Activated T-helper 2 cell treated with anti-CD3 and anti-CD28 coated beads, Interferon-gamma antibody, Interleukin-2, Interleukin-4, amounts not matched to agents 10 μg/mL and 5 μg/mL and 100 μg/mL, durations not matched to agents 14 hours and 24 hours and 36 hours (primary cell): ENCODE data around the gene USH2A. TPM values are rescaled to one million over a fixed set of nuclear protein-coding genes. Genes with fewer than 3 reads are reported as not detected.

Experiments
- DNase-seq: peaks from one replicate; pipeline ENCODE4 v3.0.0; 2021; ENCODE audit warnings: low spot score
- H3K27ac Mint-ChIP-seq: one replicate; pipeline ENCODE4 v1.8.0; 2021; ENCODE audit warnings: mixed read lengths
- H3K27me3 Mint-ChIP-seq: one replicate; pipeline ENCODE4 v1.8.0; 2021; ENCODE audit warnings: low read depth, mixed read lengths
- H3K36me3 Mint-ChIP-seq: one replicate; pipeline ENCODE4 v1.8.0; 2021; ENCODE audit warnings: low read depth, mixed read lengths
- H3K4me1 Mint-ChIP-seq: one replicate; pipeline ENCODE4 v1.8.0; 2021; ENCODE audit warnings: low read depth, mixed read lengths
- H3K4me3 Mint-ChIP-seq: one replicate; pipeline ENCODE4 v1.8.0; 2021; ENCODE audit warnings: low read depth, mild to moderate bottlenecking, moderate library complexity, mixed read lengths
- H3K9me3 Mint-ChIP-seq: one replicate; pipeline ENCODE4 v1.8.0; 2021; ENCODE audit warnings: mixed read lengths
- intact Hi-C: fragments of 100-400 bp; cut with micrococcal nuclease; formaldehyde crosslinking; loops from one replicate; pipeline ENCODE4 v1.15.1; 2023
- total RNA-seq: library from RNA; stranded (reverse); gene quantifications from 2 replicates; pipeline ENCODE4 v1.2.3, GENCODE V29; 2022

The USH2A gene
- total RNA-seq, 1 donor from 2014 or later = not detected

DNA sequence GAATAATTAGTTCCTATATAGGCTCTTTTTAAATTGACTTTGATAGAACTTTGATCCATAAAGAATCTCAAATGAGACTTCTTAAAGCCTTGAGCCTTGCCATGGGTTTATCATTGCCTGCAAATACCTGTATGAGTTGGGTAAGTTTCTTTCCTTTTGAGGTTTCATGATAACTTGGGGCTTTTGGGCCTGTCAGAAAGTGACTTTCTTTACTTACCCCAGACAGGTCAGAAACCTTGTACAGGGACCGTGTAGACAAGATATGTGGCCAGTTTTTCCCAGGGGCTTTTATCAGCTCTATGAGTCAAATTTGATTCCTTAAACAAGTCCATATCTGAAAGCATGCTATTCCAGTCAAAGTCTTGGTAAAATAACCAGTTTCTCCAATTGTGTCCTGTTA is 838.9 kb downstream of the USH2A start:
- Mint-ChIP-seq H3K27ac (no peak overlapping the region), H3K4me3 (no peak overlapping the region), H3K27me3 (no peaks in the 10 kb centered on the region), H3K4me1 (no peaks in the 10 kb centered on the region), H3K9me3 (peaks cover 6% of the 10 kb centered on the region), H3K36me3 (no peaks in the 10 kb centered on the region)
- DNase-seq = no peak
- intact Hi-C loops = no loop called here

DNA sequence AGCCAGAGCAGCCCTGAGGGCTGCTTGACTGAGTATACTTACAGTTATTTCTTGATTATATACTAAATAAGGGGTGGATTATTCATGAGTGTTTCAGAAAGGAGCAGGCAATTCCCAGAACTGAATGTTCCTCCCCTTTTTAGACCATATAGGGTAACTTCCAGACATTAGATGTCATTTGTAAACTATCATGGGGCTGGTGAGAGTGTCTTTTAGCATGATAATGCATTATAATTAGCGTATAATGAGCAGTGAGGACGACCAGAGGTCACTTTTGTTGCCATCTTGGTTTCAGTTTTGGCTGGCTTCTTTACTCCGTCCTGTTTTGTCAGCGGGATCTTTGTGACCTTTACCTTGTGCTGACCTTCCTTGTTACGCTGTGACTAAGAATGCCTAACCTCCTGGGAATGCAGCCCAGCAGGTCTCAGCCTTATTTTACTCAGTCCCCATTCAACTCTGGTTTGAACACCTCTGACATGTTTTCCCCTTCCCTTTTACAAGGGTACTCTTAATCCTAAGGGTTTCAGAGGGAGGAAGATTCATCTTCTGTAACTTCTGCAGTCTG is 840.0 kb downstream of the USH2A start:
- intact Hi-C loops = no loop called here
- H3K27me3 Mint-ChIP-seq = no peaks in the 10 kb centered on the region

DNA sequence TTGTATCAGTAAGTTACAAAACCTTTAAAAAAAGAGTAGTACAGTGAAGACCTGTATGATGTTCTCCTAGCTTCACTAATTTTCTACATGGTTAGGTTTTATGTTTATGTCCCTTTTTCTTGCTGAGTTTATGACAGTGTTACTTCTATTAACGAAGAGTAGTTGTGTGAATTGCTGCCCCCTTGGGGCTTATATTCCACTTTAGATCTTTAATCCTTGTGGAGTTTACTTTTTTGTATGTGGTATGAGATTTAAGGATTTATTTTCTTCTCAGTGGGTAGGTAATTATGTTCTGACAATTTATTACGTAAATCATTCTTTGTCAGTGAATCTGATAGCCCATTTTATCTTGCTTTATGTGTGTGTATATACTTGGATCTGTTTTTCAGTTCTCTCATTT is 841.4 kb downstream of the USH2A start:
- intact Hi-C loops = no loop called here
- Mint-ChIP-seq H3K36me3 (peaks cover 5% of the 10 kb centered on the region), H3K4me3 (no peak overlapping the region)

More for the DNA sequence above, 840.0 kb downstream of the USH2A start:
- H3K4me3 Mint-ChIP-seq = no peak overlapping the region
- DNase-seq = no peak
- no peak overlapping the region for H3K27ac Mint-ChIP-seq
- H3K9me3 Mint-ChIP-seq = peaks cover 6% of the 10 kb centered on the region
- H3K36me3 Mint-ChIP-seq = peaks cover 5% of the 10 kb centered on the region
- no peaks in the 10 kb centered on the region for H3K4me1 Mint-ChIP-seq

More for the DNA sequence above, 841.4 kb downstream of the USH2A start:
- Mint-ChIP-seq H3K4me1 (no peaks in the 10 kb centered on the region), H3K9me3 (peaks cover 6% of the 10 kb centered on the region), H3K27me3 (no peaks in the 10 kb centered on the region), H3K27ac (no peak overlapping the region)
- no peak for DNase-seq
